ENCODE data around the gene B3GALNT1.

GRCh38 chr3:161070252-161070930 is 34.8 kb downstream of the B3GALNT1 start:
- TF ChIP-seq CTCF (IDR thresholded peaks at IDR 0.05) (no peak), POLR2A (IDR thresholded peaks at IDR 0.05) (no peak)

All from thyroid gland (tissue), 4 donors.